Panc1 (cell line): ENCODE data around the gene AAK1. TPM values are rescaled to one million over a fixed set of nuclear protein-coding genes. Genes with fewer than 3 reads are reported as not detected.

Source experiments
- ATAC-seq: fragments of 200-7000 bp; cut with Tn5 transposase; 2 replicates; pipeline ENCODE4 v1.9.1; 2020; ENCODE audit warnings: mild to moderate bottlenecking, moderate library complexity
- BruUV-seq: library from RNA; stranded (reverse); fragments of 400-500 nt; replicated peaks from 2 replicates; lab custom pipeline; 2021; lab: Mats Ljungman, UMichigan
- CTCF ChIA-PET: fragments of 300-600 bp; sonication (Branson Sonifier 250); formaldehyde crosslinking; loops from one replicate; lab custom pipeline; 2022; ENCODE audit warnings: antibody characterized with exemption; lab: Charles Lee
- POLR2A ChIA-PET: fragments of 300-600 bp; sonication (Branson Sonifier 250); formaldehyde crosslinking; loops from one replicate; lab custom pipeline; 2022; ENCODE audit warnings: antibody characterized with exemption; lab: Charles Lee
- DNase-seq: peaks from one replicate; pipeline ENCODE4 v3.0.0-alpha.2; 2010; ENCODE audit warnings: low read depth, low spot score
- H3K27ac ChIP-seq: 2 replicates; pipeline ENCODE4 v1.5.1; 2011; ENCODE audit warnings: mild to moderate bottlenecking, low read length, inconsistent platforms
- H3K27me3 ChIP-seq: fragments of 200-500 bp; sonication (Bioruptor generic); 2 replicates; pipeline ENCODE4 v1.6.0; 2014; ENCODE audit warnings: low read length, inconsistent platforms; ENCODE audit not compliant: control insufficient read depth, insufficient read depth
- H3K36me3 ChIP-seq: fragments of 200-500 bp; sonication (Bioruptor generic); 2 replicates; pipeline ENCODE4 v1.5.1; 2014; ENCODE audit warnings: inconsistent platforms, mild to moderate bottlenecking, low read length, moderate library complexity; ENCODE audit not compliant: control insufficient read depth, insufficient read depth
- H3K4me1 ChIP-seq: 2 replicates; pipeline ENCODE4 v1.5.1; 2011; ENCODE audit warnings: inconsistent platforms, mild to moderate bottlenecking, low read length, moderate library complexity; ENCODE audit not compliant: control insufficient read depth, insufficient read depth
- H3K4me3 ChIP-seq, 2 experiments: 2 replicates each; pipeline ENCODE4 v1.5.1; 2011 to 2012; ENCODE audit warnings: low read depth in 2 of 2, low read length in 2 of 2, mild to moderate bottlenecking in 2 of 2, inconsistent platforms in 1 of 2, moderate library complexity in 1 of 2
- H3K9me3 ChIP-seq: fragments of 200-500 bp; sonication (Bioruptor generic); 2 replicates; pipeline ENCODE4 v1.5.1; 2014; ENCODE audit warnings: low read depth, mild to moderate bottlenecking, inconsistent platforms, low read length, moderate library complexity; ENCODE audit not compliant: control insufficient read depth, insufficient read depth
- CTCF ChIP-seq: fragments of 450-650 bp; IDR thresholded peaks from 2 replicates; pipeline ENCODE4 v1.5.1; 2017; ENCODE audit warnings: mild to moderate bottlenecking
- POLR2AphosphoS5 ChIP-seq: IDR thresholded peaks from 2 replicates; pipeline ENCODE4 v1.6.1; 2012; ENCODE audit warnings: mild to moderate bottlenecking, low read depth, low read length, moderate library complexity
- REST ChIP-seq, 2 experiments: IDR thresholded peaks; 2 replicates each; pipeline ENCODE4 v1.6.1; 2011 to 2012; ENCODE audit warnings: low read depth in 2 of 2, control low read depth in 1 of 2, low read length in 1 of 2, mild to moderate bottlenecking in 1 of 2, moderate library complexity in 1 of 2; ENCODE audit not compliant: insufficient read depth in 1 of 2
- SIN3A ChIP-seq: IDR thresholded peaks from 2 replicates; pipeline ENCODE4 v1.6.1; 2012; ENCODE audit warnings: low read depth, mild to moderate bottlenecking, low read length, moderate library complexity, borderline replicate concordance; ENCODE audit not compliant: insufficient read depth
- TCF7L2 ChIP-seq: IDR thresholded peaks from 2 replicates; pipeline ENCODE4 v1.6.1; 2011; ENCODE audit warnings: mild to moderate bottlenecking, low read depth, low read length, inconsistent platforms
- in situ Hi-C: cut with HindIII; loops from 2 replicates; pipeline ENCODE4 v1.10.0; 2016; ENCODE audit warnings: low sequenced_read_pairs, low pct_unique_long_range_greater_than_20kb
- intact Hi-C: fragments of 100-400 bp; cut with micrococcal nuclease; formaldehyde crosslinking; loops from one replicate; pipeline ENCODE4 v1.10.0; 2022; ENCODE audit not compliant: unreplicated experiment
- total RNA-seq: library from RNA; stranded (reverse); gene quantifications from one replicate; pipeline ENCODE4 v1.2.1, GENCODE V29; 2021; ENCODE audit not compliant: unreplicated experiment

AAK1 gene
- total RNA-seq, 1 experiment from 2014 or later = 123 TPM

- DNase-seq = no peak
- intact Hi-C loops (no loop called here), in situ Hi-C loops (no loop called here)
- Histone ChIP-seq H3K9me3 (no peaks in the 10 kb centered on the region), H3K27me3 (no peaks in the 10 kb centered on the region), H3K27ac (no peak overlapping the region), H3K36me3 (no peaks in the 10 kb centered on the region), H3K4me1 (peaks cover 11% of the 10 kb centered on the region), H3K4me3 (no peak overlapping the region)
- no peak for ATAC-seq
- BruUV-seq = no TSS peak
- CTCF ChIA-PET = no interaction called here
- POLR2A ChIA-PET = no interaction called here
- no peak for TF ChIP-seq REST (IDR thresholded peaks at IDR 0.05; ENCODE audit: insufficient read depth in 1 of 2, low read depth in 2 of 2, low read length in 1 of 2)
- TF ChIP-seq POLR2AphosphoS5 = no peak
- TF ChIP-seq SIN3A = no peak
- no peak for TF ChIP-seq CTCF
- no peak for TF ChIP-seq TCF7L2
Observed at GRCh38 chr2:69612707-69613106, 30.8 kb downstream of the AAK1 start.

GRCh38 chr2:69612200-69612599, 31.3 kb downstream of the AAK1 start:
- no peaks in the 10 kb centered on the region for H3K27me3 ChIP-seq
- no TSS peak for BruUV-seq
- peaks cover 7% of the 10 kb centered on the region; the same call in 1 of the 2 replicates for H3K4me1 ChIP-seq
- in situ Hi-C loops = no loop called here
- no peaks in the 10 kb centered on the region for H3K9me3 ChIP-seq
- H3K4me3 ChIP-seq = no peak overlapping the region
- ChIA-PET POLR2A (no interaction called here), CTCF (no interaction called here)
- H3K27ac ChIP-seq = no peak overlapping the region
- intact Hi-C loops = no loop called here
- TF ChIP-seq POLR2AphosphoS5 = no peak
- TF ChIP-seq REST (IDR thresholded peaks at IDR 0.05; ENCODE audit: insufficient read depth in 1 of 2, low read depth in 2 of 2, low read length in 1 of 2) = no peak
- TF ChIP-seq SIN3A = no peak
- TF ChIP-seq CTCF = no peak
- no peak for TF ChIP-seq TCF7L2
- DNase-seq (no peak), ATAC-seq (no peak)
- no peaks in the 10 kb centered on the region for H3K36me3 ChIP-seq
